Measurements from ENCODE around the gene KCNMB2.

GRCh38 chr3:178686826-178687225 lies 150.6 kb downstream of the KCNMB2 start:
- TF ChIP-seq EP300 (IDR thresholded peaks at IDR 0.05): no peak
- TF ChIP-seq POLR2A (IDR thresholded peaks at IDR 0.05): no peak
- TF ChIP-seq CTCF (IDR thresholded peaks at IDR 0.05): no peak

Data from tibial nerve (tissue), 4 donors.